HCT116 (cell line): ENCODE results near the gene ACTC1. TPM values are rescaled to one million over a fixed set of nuclear protein-coding genes. Genes with fewer than 3 reads are reported as not detected.

Source experiments
- ATAC-seq: fragments of 200-7000 bp; cut with Tn5 transposase; 2 replicates; pipeline ENCODE4 v1.9.1; 2020; ENCODE audit warnings: mild to moderate bottlenecking, moderate library complexity
- BruUV-seq: library from RNA; stranded (reverse); fragments of 400-500 nt; replicated peaks from 2 replicates; lab custom pipeline; 2021; lab: Mats Ljungman, UMichigan
- CTCF ChIA-PET: fragments of 300-600 bp; sonication (Branson Sonifier 250); formaldehyde crosslinking; loops from one replicate; lab custom pipeline; 2021; ENCODE audit warnings: antibody characterized with exemption; lab: Charles Lee
- POLR2A ChIA-PET: fragments of 300-600, 350-600 bp; sonication (Branson Sonifier 250); formaldehyde crosslinking; loops from one replicate; lab custom pipeline; 2021; ENCODE audit warnings: antibody characterized with exemption; lab: Charles Lee
- RAD21 ChIA-PET, 2 experiments: fragments of 300-600 bp; sonication (Branson Sonifier 250); formaldehyde crosslinking; loops; one replicate each; lab custom pipeline; 2023; ENCODE audit warnings: low total read pairs in 2 of 2; ENCODE audit not compliant: uncharacterized antibody in 2 of 2, unreplicated experiment in 2 of 2, low non-redundant PET in 1 of 2; lab: Charles Lee
- DNase-seq: peaks from one replicate; pipeline ENCODE4 v3.0.0-alpha.2; 2010; ENCODE audit warnings: low read depth, low spot score
- H2AFZ ChIP-seq: fragments of 200-600 bp; shearing (Covaris generic), sonication (generic); 2 replicates; pipeline ENCODE4 v1.6.1; 2017; ENCODE audit warnings: low read depth, mixed run types, mixed read lengths, antibody characterized with exemption, low read length; ENCODE audit not compliant: poor library complexity, severe bottlenecking
- H3K27ac ChIP-seq: 2 replicates; pipeline ENCODE4 v1.5.1; 2012; ENCODE audit warnings: low read depth, low read length
- H3K27me3 ChIP-seq: fragments of 200-600 bp; sonication (generic); 2 replicates; pipeline ENCODE4 v1.6.1; 2016; ENCODE audit warnings: mixed run types, low read length, mixed read lengths; ENCODE audit not compliant: insufficient read depth
- H3K36me3 ChIP-seq, 2 experiments: fragments of 200-500 bp in 1 of 2; fragments of 200-600 bp in 1 of 2; sonication (Bioruptor generic) in 1 of 2; sonication (generic) in 1 of 2; 2 replicates each; pipeline versions ENCODE4 v1.5.1 to v1.6.1; 2014 to 2016; ENCODE audit warnings: low read length in 2 of 2, inconsistent platforms in 1 of 2, mixed read lengths in 1 of 2, mixed run types in 1 of 2; ENCODE audit not compliant: insufficient read depth in 2 of 2, control insufficient read depth in 1 of 2
- H3K4me1 ChIP-seq, 2 experiments: fragments of 200-600 bp in 1 of 2; sonication (generic) in 1 of 2; 2 replicates each; pipeline versions ENCODE4 v1.5.1 to v1.6.1; 2012 to 2017; ENCODE audit warnings: low read length in 2 of 2, inconsistent platforms in 1 of 2, mild to moderate bottlenecking in 1 of 2, mixed read lengths in 1 of 2, mixed run types in 1 of 2, moderate library complexity in 1 of 2; ENCODE audit not compliant: insufficient read depth in 2 of 2, control insufficient read depth in 1 of 2
- H3K4me2 ChIP-seq: fragments of 200-600 bp; sonication (generic); 2 replicates; pipeline ENCODE4 v1.6.1; 2017; ENCODE audit warnings: mixed run types, low read length, mixed read lengths
- H3K4me3 ChIP-seq, 2 experiments: fragments of 200-600 bp in 1 of 2; sonication (generic) in 1 of 2; replicated peaks in 1 of 2; 2 replicates each; pipeline ENCODE4 v1.5.1; 2011 to 2016; ENCODE audit warnings: low read length in 2 of 2, control low read depth in 1 of 2, low read depth in 1 of 2, mild to moderate bottlenecking in 1 of 2, mixed read lengths in 1 of 2, mixed run types in 1 of 2
- H3K79me2 ChIP-seq: fragments of 200-600 bp; sonication (generic); 2 replicates; pipeline ENCODE4 v1.6.1; 2017; ENCODE audit warnings: mild to moderate bottlenecking, mixed run types, low read length, moderate library complexity, mixed read lengths; ENCODE audit not compliant: insufficient read depth
- H3K9ac ChIP-seq: fragments of 200-600 bp; sonication (generic); 2 replicates; pipeline ENCODE4 v1.6.1; 2016; ENCODE audit warnings: low read length, mixed read lengths
- H3K9me2 ChIP-seq: fragments of 200-600 bp; sonication (generic), shearing (Covaris generic); 2 replicates; pipeline ENCODE4 v1.6.1; 2017; ENCODE audit warnings: mixed run types, mild to moderate bottlenecking, moderate library complexity; ENCODE audit not compliant: insufficient read depth
- H3K9me3 ChIP-seq, 2 experiments: fragments of 200-500 bp in 1 of 2; fragments of 200-600 bp in 1 of 2; sonication (Bioruptor generic) in 1 of 2; sonication (generic) in 1 of 2; 2 replicates each; pipeline ENCODE4 v1.6.1; 2014 to 2017; ENCODE audit warnings: low read length in 2 of 2, mixed read lengths in 2 of 2, inconsistent platforms in 1 of 2, low read depth in 1 of 2, mild to moderate bottlenecking in 1 of 2, mixed run types in 1 of 2, moderate library complexity in 1 of 2; ENCODE audit not compliant: control insufficient read depth in 1 of 2, insufficient read depth in 1 of 2
- H4K20me1 ChIP-seq: fragments of 200-600 bp; sonication (generic), shearing (Covaris generic); 2 replicates; pipeline ENCODE4 v1.6.1; 2017; ENCODE audit warnings: mixed run types, mild to moderate bottlenecking, moderate library complexity; ENCODE audit not compliant: insufficient read depth
- ATF3 ChIP-seq: IDR thresholded peaks from 2 replicates; pipeline ENCODE4 v1.6.1; 2012
- CEBPB ChIP-seq: IDR thresholded peaks from 2 replicates; pipeline ENCODE4 v1.6.1; 2012; ENCODE audit warnings: low read depth
- EGR1 ChIP-seq: IDR thresholded peaks from 2 replicates; pipeline ENCODE4 v1.6.1; 2012; ENCODE audit warnings: low read depth
- FOSL1 ChIP-seq: IDR thresholded peaks from 2 replicates; pipeline ENCODE4 v1.6.1; 2012; ENCODE audit warnings: low read depth
- JUND ChIP-seq: IDR thresholded peaks from 2 replicates; pipeline ENCODE4 v1.6.1; 2012
- POLR2AphosphoS5 ChIP-seq: IDR thresholded peaks from 2 replicates; pipeline ENCODE4 v1.6.1; 2011; ENCODE audit warnings: mild to moderate bottlenecking, low read depth, low read length, moderate library complexity
- SRF ChIP-seq: IDR thresholded peaks from 2 replicates; pipeline ENCODE4 v1.6.1; 2012; ENCODE audit warnings: low read depth
- TCF7L2 ChIP-seq: IDR thresholded peaks from 2 replicates; pipeline ENCODE4 v1.7.0; 2011; ENCODE audit warnings: borderline replicate concordance, inconsistent platforms; ENCODE audit not compliant: insufficient read depth, insufficient read length; ENCODE audit errors: extremely low read depth
- YY1 ChIP-seq: IDR thresholded peaks from 2 replicates; pipeline ENCODE4 v1.6.1; 2011; ENCODE audit warnings: low read length, low read depth, moderate library complexity, mild to moderate bottlenecking; ENCODE audit not compliant: insufficient replicate concordance; ENCODE audit errors: extremely low read depth
- ZBTB33 ChIP-seq: IDR thresholded peaks from 2 replicates; pipeline ENCODE4 v1.6.1; 2011; ENCODE audit warnings: mild to moderate bottlenecking, low read length, moderate library complexity; ENCODE audit not compliant: insufficient replicate concordance; ENCODE audit errors: extremely low read depth
- ZNF274 ChIP-seq: fragments of 200-500 bp; sonication (Bioruptor generic); IDR thresholded peaks from 2 replicates; pipeline ENCODE4 v1.6.1; 2014; ENCODE audit warnings: mild to moderate bottlenecking, low read depth, low read length, inconsistent platforms
- intact Hi-C: fragments of 100-400 bp; cut with micrococcal nuclease; formaldehyde crosslinking; loops from 2 replicates; pipeline ENCODE4 v1.10.0; 2022
- total RNA-seq: library from RNA; stranded (reverse); gene quantifications from one replicate; pipeline ENCODE4 v1.2.1, GENCODE V29; 2021; ENCODE audit not compliant: unreplicated experiment

ACTC1 gene
- total RNA-seq, 1 experiment from 2014 or later, result not detected

GRCh38 chr15:34783431-34783830 is 11.9 kb downstream of the ACTC1 start:
- intact Hi-C loops, result no loop called here
- H3K9me2 ChIP-seq, result no peaks in the 10 kb centered on the region
- H2AFZ ChIP-seq, result no peak overlapping the region
- ATAC-seq (no peak), DNase-seq (no peak)
- no TSS peak for BruUV-seq
- ChIA-PET POLR2A (no interaction called here), CTCF (no interaction called here), RAD21 (no interaction called here)
- H3K27me3 ChIP-seq, result peaks cover 25% of the 10 kb centered on the region
- H3K9me3 ChIP-seq, result no peaks in the 10 kb centered on the region
- no peaks in the 10 kb centered on the region for H3K79me2 ChIP-seq
- no peak overlapping the region for H3K4me3 ChIP-seq
- no peaks in the 10 kb centered on the region for H3K4me1 ChIP-seq
- H3K4me2 ChIP-seq, result no peak overlapping the region
- no peak overlapping the region for H3K27ac ChIP-seq
- H3K36me3 ChIP-seq, result no peaks in the 10 kb centered on the region
- H3K9ac ChIP-seq, result no peak overlapping the region
- TF ChIP-seq SRF (no peak), ATF3 (no peak), ZNF274 (no peak), YY1 (no peak), JUND (no peak), FOSL1 (no peak), CEBPB (no peak), EGR1 (no peak), TCF7L2 (no peak), ZBTB33 (no peak), POLR2AphosphoS5 (no peak)
- H4K20me1 ChIP-seq, result no peaks in the 10 kb centered on the region
